Epithelial cell of proximal tubule (primary cell): ENCODE results near the gene CCNJL. TPM values are rescaled to one million over a fixed set of nuclear protein-coding genes. Genes with fewer than 3 reads are reported as not detected.

ENCODE experiments used
- DNase-seq: peaks from one replicate; pipeline ENCODE4 v3.0.0-alpha.2; 2011; ENCODE audit warnings: low read depth
- H3K4me3 ChIP-seq: 2 replicates; pipeline ENCODE4 v1.5.1; 2011; ENCODE audit warnings: low read depth, mild to moderate bottlenecking, low read length
- CTCF ChIP-seq: conservative IDR thresholded peaks from 2 replicates; pipeline ENCODE4 v1.5.1; 2012; ENCODE audit warnings: low read depth, mild to moderate bottlenecking, low read length
- total RNA-seq: library from RNA; depleted of rRNA; stranded (reverse); fragments of >200 nt; gene quantifications from 2 replicates; pipeline ENCODE4 v1.2.3, GENCODE V29; 2015

The CCNJL gene
- total RNA-seq, 1 donor from 2014 or later, result 13.0 TPM

DNA sequence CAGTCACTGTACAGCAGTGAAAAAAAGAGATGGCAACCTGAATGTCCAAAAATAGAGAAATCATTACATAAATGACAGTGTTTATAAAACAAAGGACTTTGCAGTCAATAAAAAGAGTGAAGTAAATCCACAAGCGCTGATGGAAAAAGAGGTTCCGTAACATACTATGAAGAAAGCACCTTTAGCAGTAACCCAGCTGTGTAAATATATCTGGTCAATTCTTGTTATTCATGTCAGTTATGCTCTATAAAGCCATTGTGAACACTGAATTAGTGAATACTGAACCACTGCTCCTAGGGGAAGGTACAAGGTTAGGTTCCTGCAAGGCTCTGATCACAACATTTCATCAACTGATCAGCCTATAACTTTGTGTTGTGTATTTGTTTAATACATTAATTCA lies 39.5 kb downstream of the CCNJL start:
- no peak for DNase-seq
- H3K4me3 ChIP-seq, result no peak overlapping the region
- TF ChIP-seq CTCF, result no peak

DNA sequence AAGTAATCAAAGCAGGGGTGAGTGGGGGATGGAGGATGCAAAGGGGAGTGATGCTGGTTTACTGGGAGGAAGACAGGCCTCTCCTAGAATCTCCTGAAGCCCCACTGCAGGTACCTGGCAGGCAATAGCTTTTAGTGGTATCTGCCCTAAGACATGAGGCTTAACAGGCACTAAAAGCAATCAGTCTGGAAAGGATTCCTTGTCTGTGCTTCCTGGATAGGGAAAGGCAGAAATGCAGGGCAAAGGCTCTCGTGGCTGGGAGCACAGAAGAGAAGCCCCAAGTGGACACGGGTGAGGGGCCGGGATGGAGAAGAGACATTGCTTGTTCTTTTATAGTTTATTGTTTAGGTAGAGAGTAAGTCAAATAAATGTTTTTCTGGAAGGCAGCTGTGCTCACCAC lies 40.1 kb downstream of the CCNJL start:
- H3K4me3 ChIP-seq, result no peak overlapping the region
- TF ChIP-seq CTCF, result no peak
- DNase-seq, result no peak

DNA sequence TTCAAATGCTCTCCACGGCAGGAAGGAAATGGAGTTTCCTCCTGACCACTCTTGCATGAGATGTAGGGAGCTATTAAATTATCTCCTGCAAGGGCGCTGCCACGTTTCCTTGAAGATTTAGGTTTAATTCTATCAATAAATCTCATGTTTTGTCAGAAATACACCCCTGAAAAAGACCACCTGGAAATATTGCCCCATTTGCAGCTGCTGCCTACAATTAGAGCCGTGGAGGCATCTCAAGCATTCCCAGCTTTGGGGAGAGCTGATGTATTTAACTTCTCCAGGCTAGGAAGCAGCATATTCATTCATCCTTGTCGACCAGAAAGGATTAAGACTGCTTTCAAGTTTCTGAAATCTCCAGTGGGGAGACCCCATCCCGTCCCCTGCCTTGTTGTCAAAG lies 40.5 kb downstream of the CCNJL start:
- H3K4me3 ChIP-seq, result no peak overlapping the region
- DNase-seq, result no peak
- no peak for TF ChIP-seq CTCF

GRCh38 chr5:160271396-160271795 lies 41.0 kb downstream of the CCNJL start:
- no peak overlapping the region for H3K4me3 ChIP-seq
- no peak for DNase-seq
- TF ChIP-seq CTCF, result no peak

GRCh38 chr5:160270704-160271103 lies 41.7 kb downstream of the CCNJL start:
- no peak overlapping the region for H3K4me3 ChIP-seq
- no peak for DNase-seq
- TF ChIP-seq CTCF, result no peak

DNA sequence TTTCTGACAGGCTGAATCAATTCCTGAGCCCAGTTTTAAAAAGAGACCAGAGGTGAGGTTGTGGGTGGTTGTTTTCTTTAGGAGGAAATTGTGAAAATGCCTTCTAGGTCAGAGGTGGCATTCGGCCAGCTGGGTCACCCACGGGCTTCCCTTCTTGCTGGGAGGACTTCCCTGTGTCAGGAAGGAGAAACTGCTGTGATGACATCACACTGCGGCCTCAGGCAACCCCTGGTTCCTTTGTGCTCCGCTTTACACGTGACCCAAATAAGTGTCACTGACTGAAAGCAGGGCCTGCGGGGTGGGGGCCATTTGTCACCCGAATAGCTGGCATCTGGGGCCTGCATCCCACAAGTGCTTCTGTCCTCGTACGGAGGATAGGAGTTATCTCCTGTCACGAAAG lies 43.3 kb downstream of the CCNJL start:
- no peak for TF ChIP-seq CTCF
- no peak for DNase-seq
- H3K4me3 ChIP-seq, result no peak overlapping the region

DNA sequence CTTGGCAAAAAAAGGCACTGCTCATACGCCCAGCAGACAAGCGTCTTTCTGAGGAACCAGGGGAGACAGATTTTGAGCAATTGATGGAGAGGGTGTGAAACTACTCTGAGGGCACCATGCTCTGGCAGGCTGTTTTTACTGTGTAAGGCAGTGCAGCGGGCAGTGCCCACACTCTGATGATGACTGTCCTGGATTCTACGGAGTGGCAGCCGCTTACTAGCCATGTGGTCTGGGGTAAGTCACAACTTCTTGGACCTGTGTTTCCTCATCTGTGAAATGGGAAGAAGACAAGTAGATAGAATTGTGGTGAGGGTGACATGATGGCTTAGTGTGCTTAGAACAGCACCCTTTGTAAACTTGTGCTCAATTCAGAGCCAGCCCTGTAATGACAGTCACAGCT lies 44.2 kb downstream of the CCNJL start:
- TF ChIP-seq CTCF, result no peak
- H3K4me3 ChIP-seq, result no peak overlapping the region
- no peak for DNase-seq
